ENCODE measurements around the gene POLD3.
"Not testable (repeated sequence)": the region's sequence is repeated elsewhere in the genome, so short reads cannot be mapped to it uniquely, and the experiment has no call there.

Gene POLD3

GRCh38 chr11:74583024-74583624, 9.3 kb upstream of the POLD3 start:
- no peak for DNase-seq

- DNase-seq, result not testable (repeated sequence)
Measured at GRCh38 chr11:74590492-74590891, 1.9 kb upstream of the POLD3 start.

- no peak for DNase-seq
Measured at GRCh38 chr11:74592063-74592440, 330 bp upstream of the POLD3 start.

- DNase-seq, result no peak
Measured at GRCh38 chr11:74593463-74593862, 1.1 kb downstream of the POLD3 start.

GRCh38 chr11:74602637-74603556, 10.5 kb downstream of the POLD3 start:
- DNase-seq, result no peak

GRCh38 chr11:74603845-74604244, 11.5 kb downstream of the POLD3 start:
- DNase-seq, result no peak

GRCh38 chr11:74604311-74604710, 11.9 kb downstream of the POLD3 start:
- DNase-seq, result no peak

GRCh38 chr11:74605403-74605802, 13.0 kb downstream of the POLD3 start:
- DNase-seq, result no peak

GRCh38 chr11:74608431-74608830, 16.0 kb downstream of the POLD3 start:
- DNase-seq, result no peak

GRCh38 chr11:74611369-74611861, 19.0 kb downstream of the POLD3 start:
- DNase-seq, result no peak

- no peak for DNase-seq
Measured at GRCh38 chr11:74612877-74613276, 20.5 kb downstream of the POLD3 start.

- DNase-seq, result no peak
Measured at GRCh38 chr11:74615311-74615710, 22.9 kb downstream of the POLD3 start.

- DNase-seq, result no peak
Measured at GRCh38 chr11:74615988-74616387, 23.6 kb downstream of the POLD3 start.

GRCh38 chr11:74620531-74620930, 28.1 kb downstream of the POLD3 start:
- no peak for DNase-seq

- no peak for DNase-seq
Measured at GRCh38 chr11:74626130-74626529, 33.7 kb downstream of the POLD3 start.

- DNase-seq, result no peak
Measured at GRCh38 chr11:74626604-74627003, 34.2 kb downstream of the POLD3 start.

- no peak for DNase-seq
Measured at GRCh38 chr11:74627381-74627780, 35.0 kb downstream of the POLD3 start.

- no peak for DNase-seq
Measured at GRCh38 chr11:74630043-74630442, 37.7 kb downstream of the POLD3 start.

GRCh38 chr11:74633406-74634393, 41.3 kb downstream of the POLD3 start:
- DNase-seq, result no peak

GRCh38 chr11:74634537-74634936, 42.2 kb downstream of the POLD3 start:
- peak; percentile 9 for DNase-seq

- DNase-seq, result no peak
Measured at GRCh38 chr11:74636630-74637184, 44.3 kb downstream of the POLD3 start.

GRCh38 chr11:74637700-74638099, 45.3 kb downstream of the POLD3 start:
- DNase-seq, result no peak

GRCh38 chr11:74638869-74639268, 46.5 kb downstream of the POLD3 start:
- DNase-seq, result no peak

Data from NCI-H2029 (cell line).